Mucosa of stomach (tissue), 1 donor: ENCODE measurements around the gene CDCA7L.
"Not testable (repeated sequence)": the region's sequence is repeated elsewhere in the genome, so short reads cannot be mapped to it uniquely, and the experiment has no call there.

ENCODE experiments used
- H3K27me3 ChIP-seq: one replicate; pipeline ENCODE4 v1.7.0; 2013; ENCODE audit warnings: mild to moderate bottlenecking, low read length; ENCODE audit not compliant: control insufficient read depth, insufficient read depth
- H3K36me3 ChIP-seq: one replicate; pipeline ENCODE4 v1.7.0; 2013; ENCODE audit warnings: low read length; ENCODE audit not compliant: control insufficient read depth, insufficient read depth
- H3K4me1 ChIP-seq: one replicate; pipeline ENCODE4 v1.7.0; 2013; ENCODE audit warnings: mild to moderate bottlenecking, low read length; ENCODE audit not compliant: control insufficient read depth, insufficient read depth
- H3K4me3 ChIP-seq: one replicate; pipeline ENCODE4 v1.7.0; 2013; ENCODE audit warnings: low read length
- H3K9ac ChIP-seq: one replicate; pipeline ENCODE4 v1.7.0; 2013; ENCODE audit warnings: mild to moderate bottlenecking, low read length, moderate library complexity
- H3K9me3 ChIP-seq: one replicate; pipeline ENCODE4 v1.7.0; 2013; ENCODE audit warnings: mild to moderate bottlenecking, low read length, moderate library complexity; ENCODE audit not compliant: control insufficient read depth
- donor health status: Pancreatic carcinoma.

Gene CDCA7L

DNA sequence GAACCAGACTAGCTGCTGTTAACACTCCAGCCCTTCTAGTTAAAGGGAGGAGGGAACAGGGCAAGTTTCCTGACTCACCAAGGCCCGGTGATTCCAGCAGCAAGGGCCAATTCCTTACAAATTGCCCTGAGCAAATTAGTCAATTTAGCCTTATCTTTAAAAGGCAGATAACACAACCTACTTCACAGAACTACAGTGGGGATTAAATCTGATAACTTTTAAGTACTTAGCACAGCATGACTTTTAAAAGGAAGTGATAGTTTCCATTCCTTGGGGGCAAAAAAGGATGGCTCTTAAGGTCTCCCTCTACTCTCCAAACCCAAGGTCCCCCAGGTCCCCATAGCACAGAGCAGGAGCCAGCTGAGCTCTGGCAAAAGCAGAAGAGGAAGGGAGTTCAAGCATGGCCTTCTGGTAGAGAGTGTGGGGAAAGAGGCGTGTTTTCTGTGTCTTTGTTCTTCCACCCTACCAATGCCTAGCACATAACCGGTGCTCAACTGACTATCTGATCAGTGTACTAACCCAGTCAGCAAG lies 4.0 kb downstream of the CDCA7L start:
- H3K9me3 ChIP-seq, result no peaks in the 10 kb centered on the region
- H3K36me3 ChIP-seq, result no peaks in the 10 kb centered on the region
- H3K4me3 ChIP-seq, result no peak overlapping the region
- H3K4me1 ChIP-seq, result peaks cover 14% of the 10 kb centered on the region
- no peak overlapping the region for H3K9ac ChIP-seq
- H3K27me3 ChIP-seq, result no peaks in the 10 kb centered on the region

DNA sequence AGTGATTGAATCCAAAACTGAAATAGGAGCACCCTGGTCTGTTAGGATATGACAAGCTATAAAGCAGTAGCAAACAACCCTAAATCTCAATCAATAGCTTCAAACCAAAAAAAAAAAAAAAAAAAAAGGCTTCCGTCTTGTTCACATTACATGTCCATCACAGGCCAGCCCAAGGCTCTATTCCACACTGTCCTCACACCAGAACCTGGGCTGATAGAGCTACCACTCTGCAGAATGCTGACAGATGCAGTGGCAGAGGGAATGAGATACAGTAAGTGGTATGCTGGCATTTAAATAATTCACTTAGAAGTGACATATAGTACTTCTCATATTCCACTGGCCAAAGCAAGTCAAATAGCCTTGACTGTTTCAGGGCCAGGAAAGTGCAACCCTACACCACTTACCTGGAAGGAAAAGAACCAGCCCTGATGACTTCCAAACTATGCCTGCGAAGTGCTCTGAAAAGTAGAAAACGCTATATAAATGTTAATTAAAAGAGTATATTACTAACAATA lies 5.8 kb downstream of the CDCA7L start:
- Histone ChIP-seq H3K9ac (no peak overlapping the region), H3K36me3 (no peaks in the 10 kb centered on the region), H3K4me1 (peaks cover 9% of the 10 kb centered on the region), H3K4me3 (no peak overlapping the region), H3K9me3 (no peaks in the 10 kb centered on the region), H3K27me3 (no peaks in the 10 kb centered on the region)

DNA sequence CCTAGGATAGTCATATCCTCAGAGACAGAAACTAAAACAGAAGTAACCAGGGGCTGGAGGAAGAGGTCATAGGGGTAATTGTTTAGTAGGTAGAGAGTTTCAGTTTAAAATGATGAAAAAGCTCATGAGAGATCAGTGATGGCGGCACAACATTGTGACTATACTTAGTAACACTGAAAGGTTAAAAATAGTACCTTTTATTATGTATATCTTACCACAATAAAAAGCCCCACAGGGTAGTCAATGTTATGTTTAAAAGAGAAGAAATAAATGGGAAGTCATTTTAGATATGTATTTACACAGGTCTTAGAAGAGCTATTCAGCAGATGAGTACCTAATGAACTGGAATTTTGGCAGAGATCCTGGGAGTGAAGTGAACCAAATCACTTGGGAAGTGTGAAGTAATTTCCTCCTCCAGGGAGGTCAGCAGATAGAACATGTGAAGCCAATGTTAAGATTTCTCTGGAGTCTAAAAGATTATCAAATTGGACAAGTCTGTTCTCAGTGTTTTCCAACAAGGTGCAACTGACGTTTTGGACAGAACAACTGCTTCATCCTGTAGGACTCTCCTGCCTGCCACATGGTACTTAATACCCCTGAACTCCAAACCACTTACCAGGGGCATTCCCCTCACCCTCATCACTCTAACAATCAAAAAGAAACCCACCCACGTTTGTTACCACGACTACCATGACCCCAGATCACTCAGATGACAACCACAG lies 6.4 kb downstream of the CDCA7L start:
- H3K4me3 ChIP-seq, result no peak overlapping the region
- no peaks in the 10 kb centered on the region for H3K9me3 ChIP-seq
- no peak overlapping the region for H3K9ac ChIP-seq
- H3K27me3 ChIP-seq, result no peaks in the 10 kb centered on the region
- peaks cover 9% of the 10 kb centered on the region for H3K4me1 ChIP-seq
- no peaks in the 10 kb centered on the region for H3K36me3 ChIP-seq

DNA sequence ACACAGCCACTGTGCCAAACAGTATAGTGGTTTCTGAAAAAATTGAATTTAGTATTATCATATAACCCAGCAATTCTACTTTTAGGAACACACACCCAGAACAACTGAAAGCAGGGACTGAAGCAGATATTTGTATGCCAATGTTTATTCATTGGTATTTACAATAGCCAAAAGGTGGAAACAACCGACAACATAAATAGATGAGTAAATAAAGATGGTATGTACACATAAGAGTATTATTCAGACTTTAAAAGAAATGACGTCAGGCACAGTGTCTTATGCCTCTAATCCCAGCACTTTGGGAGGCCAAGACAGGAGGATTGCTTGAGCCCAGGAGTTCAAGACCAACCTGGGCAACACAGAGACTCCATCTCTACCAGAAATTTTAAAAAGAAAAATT lies 7.2 kb downstream of the CDCA7L start:
- H3K4me3 ChIP-seq, result no peak overlapping the region
- H3K9ac ChIP-seq, result no peak overlapping the region
- H3K36me3 ChIP-seq, result no peaks in the 10 kb centered on the region
- H3K9me3 ChIP-seq, result no peaks in the 10 kb centered on the region
- no peaks in the 10 kb centered on the region for H3K27me3 ChIP-seq
- H3K4me1 ChIP-seq, result peaks cover 9% of the 10 kb centered on the region

DNA sequence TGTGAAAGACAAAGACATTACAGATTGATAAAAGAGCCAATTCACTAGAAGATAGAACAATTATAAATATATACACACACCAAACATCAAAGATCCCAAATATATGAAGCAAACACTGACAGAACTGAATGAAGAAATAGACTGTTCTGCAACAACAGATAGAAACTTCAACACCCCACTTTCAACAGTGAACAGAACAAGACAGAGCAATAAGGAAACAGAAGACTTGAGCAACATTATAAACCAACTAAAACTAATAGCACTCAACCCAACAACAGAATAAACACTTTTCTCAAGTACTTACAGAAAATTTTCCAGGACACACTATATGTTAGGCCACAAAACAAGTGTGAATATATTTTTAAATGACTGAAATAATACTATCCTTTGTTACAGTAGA lies 10.9 kb downstream of the CDCA7L start:
- H3K36me3 ChIP-seq, result no peaks in the 10 kb centered on the region
- H3K9ac ChIP-seq, result no peak overlapping the region
- H3K4me1 ChIP-seq, result no peaks in the 10 kb centered on the region
- H3K27me3 ChIP-seq, result no peaks in the 10 kb centered on the region
- no peak overlapping the region for H3K4me3 ChIP-seq
- H3K9me3 ChIP-seq, result no peaks in the 10 kb centered on the region

DNA sequence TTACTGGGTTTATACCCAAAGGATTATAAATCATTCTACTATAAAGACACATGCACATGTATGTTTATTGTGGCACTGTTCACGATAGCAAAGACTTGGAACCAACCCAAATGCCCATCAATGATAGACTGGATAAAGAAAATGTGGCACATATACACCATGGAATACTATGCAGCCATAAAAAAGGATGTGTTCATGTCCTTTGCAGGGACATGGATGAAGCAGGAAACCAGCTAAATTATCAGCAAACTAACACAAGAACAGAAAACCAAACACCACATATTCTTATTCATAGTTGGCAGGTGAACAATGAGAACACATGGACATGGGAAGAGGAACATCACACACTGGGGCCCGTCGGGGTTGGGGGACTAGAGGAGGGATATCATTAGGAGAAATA lies 12.4 kb downstream of the CDCA7L start:
- H3K4me1 ChIP-seq, H3K36me3 ChIP-seq, H3K9ac ChIP-seq, H3K27me3 ChIP-seq, H3K4me3 ChIP-seq, H3K9me3 ChIP-seq: not testable (repeated sequence)

DNA sequence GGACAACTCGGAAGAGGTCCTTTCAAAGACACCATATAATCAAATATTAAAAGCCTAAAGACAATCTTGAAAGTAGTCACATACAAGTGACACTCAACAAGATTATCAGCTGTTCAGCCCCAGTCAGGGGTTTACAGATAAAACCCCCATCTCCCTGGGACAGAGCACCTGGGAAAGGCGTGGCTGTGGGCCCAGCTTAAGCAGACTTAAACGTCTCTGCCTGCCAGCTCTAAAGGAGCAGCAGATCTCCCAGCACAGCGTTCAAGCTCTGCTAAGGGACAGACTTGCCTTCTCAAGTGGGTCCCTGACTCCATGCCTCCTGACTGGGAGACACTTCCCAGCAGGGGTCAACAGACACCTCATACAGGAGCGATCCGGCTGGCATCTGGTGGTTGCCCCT lies 18.0 kb downstream of the CDCA7L start:
- H3K4me3 ChIP-seq, result no peak overlapping the region
- no peaks in the 10 kb centered on the region for H3K4me1 ChIP-seq
- no peak overlapping the region for H3K9ac ChIP-seq
- H3K36me3 ChIP-seq, result no peaks in the 10 kb centered on the region
- H3K27me3 ChIP-seq, result no peaks in the 10 kb centered on the region
- H3K9me3 ChIP-seq, result no peaks in the 10 kb centered on the region

DNA sequence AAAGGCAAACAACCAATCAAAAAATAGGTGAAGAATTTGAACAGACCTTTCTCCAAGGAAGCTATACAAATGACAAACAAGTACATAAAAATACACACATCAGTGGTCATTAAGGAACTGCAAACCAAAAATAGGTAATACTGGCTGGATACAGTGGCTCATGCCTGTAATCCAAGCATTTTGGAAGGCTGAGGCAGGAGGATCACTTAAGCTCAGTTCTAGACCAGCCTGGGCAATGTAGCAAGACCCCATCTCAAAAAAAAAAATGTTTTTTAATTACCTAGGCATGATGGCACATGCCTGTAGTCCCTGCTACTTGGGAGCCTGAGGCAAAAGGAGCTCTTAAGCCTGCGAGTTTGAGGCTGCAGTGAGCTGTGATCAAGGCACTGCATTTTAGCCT lies 19.3 kb downstream of the CDCA7L start:
- no peaks in the 10 kb centered on the region for H3K36me3 ChIP-seq

DNA sequence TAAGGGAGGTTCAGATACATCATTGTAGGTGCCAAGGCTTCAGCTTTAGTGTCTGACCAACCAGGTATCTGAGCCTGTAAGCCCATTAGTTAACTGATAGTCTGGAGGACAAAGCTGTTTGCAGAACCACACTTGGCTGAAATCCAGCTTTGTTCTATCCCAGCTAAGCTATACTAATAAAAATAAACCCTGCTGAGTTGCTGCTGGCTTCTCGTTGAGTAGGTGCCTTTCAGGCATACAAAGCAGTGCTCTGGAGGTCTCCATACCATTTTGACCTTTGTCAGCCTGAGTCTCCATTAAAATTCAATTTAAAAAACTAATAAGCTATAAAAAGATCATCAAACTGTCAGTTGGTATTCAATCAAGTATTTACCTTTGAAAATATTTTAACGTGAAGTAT lies 22.0 kb downstream of the CDCA7L start:
- Histone ChIP-seq H3K9me3 (no peaks in the 10 kb centered on the region), H3K4me3 (no peak overlapping the region), H3K36me3 (no peaks in the 10 kb centered on the region)

More for the DNA sequence above, 19.3 kb downstream of the CDCA7L start:
- H3K9ac ChIP-seq, result no peak overlapping the region
- no peak overlapping the region for H3K4me3 ChIP-seq
- H3K27me3 ChIP-seq, result no peaks in the 10 kb centered on the region
- no peaks in the 10 kb centered on the region for H3K9me3 ChIP-seq
- no peaks in the 10 kb centered on the region for H3K4me1 ChIP-seq

DNA sequence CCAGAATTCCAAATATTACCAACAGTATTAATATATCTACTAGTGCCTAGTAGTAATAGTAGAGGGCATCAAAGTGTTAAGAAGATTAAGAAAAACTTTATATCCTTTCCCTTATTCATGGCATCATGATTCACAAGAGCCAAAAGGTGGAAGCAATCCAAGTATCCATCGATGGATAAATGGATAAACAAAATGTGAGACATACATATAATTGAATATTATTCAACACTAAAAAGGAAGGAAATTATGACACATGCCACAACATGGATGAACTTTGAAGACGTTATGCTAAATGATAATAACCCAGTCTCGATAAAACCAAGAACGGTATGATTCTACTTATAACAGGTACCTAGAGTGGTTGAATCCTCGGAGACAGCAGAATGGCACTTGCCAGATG lies 23.1 kb downstream of the CDCA7L start:
- Histone ChIP-seq H3K9me3 (no peaks in the 10 kb centered on the region), H3K36me3 (no peaks in the 10 kb centered on the region), H3K4me1 (no peaks in the 10 kb centered on the region), H3K9ac (no peak overlapping the region), H3K4me3 (no peak overlapping the region), H3K27me3 (no peaks in the 10 kb centered on the region)

More for the DNA sequence above, 22.0 kb downstream of the CDCA7L start:
- H3K9ac ChIP-seq, result no peak overlapping the region
- H3K27me3 ChIP-seq, result no peaks in the 10 kb centered on the region
- no peaks in the 10 kb centered on the region for H3K4me1 ChIP-seq

DNA sequence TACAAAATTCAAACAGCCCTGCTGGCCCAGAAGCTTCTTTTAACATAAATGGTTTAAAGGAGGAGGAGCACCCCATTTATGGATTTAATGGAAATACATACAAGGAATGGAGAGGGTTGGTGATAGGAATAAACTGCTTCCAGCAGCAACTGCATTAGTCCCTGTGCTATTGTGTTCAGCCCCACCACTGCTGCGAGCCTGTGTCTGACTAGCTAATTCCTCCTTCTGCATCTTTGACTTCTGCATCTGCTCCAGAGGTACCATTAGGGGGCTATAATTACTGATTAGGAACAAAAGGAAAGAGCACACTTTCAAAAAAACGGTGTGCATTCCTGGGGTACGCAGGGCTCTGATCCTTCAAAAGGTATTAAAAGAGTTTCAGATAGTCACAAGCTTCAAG lies 24.8 kb downstream of the CDCA7L start:
- no peaks in the 10 kb centered on the region for H3K36me3 ChIP-seq
- H3K4me1 ChIP-seq, result no peaks in the 10 kb centered on the region
- no peak overlapping the region for H3K4me3 ChIP-seq
- no peaks in the 10 kb centered on the region for H3K27me3 ChIP-seq
- H3K9ac ChIP-seq, result no peak overlapping the region
- no peaks in the 10 kb centered on the region for H3K9me3 ChIP-seq

DNA sequence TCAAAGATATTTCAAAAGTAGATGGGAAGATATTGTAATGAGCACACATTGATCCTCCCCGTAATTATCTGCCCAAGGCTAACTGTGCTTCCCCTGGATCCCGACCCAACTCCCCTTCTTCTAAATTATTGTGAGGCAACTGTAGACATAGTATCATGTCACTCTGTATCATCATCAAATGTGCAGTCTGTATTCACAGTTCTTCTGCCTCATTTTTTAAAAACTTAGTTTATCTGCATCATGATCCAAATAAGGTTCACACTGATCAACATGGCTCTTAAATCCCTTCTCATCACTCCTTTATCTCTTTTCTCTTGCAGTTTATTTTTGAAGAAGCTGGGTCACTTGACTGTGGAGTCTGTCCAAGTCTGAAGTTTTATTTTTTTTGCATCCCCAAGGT lies 27.5 kb downstream of the CDCA7L start:
- H3K9me3 ChIP-seq, result no peaks in the 10 kb centered on the region
- no peaks in the 10 kb centered on the region for H3K27me3 ChIP-seq
- H3K4me3 ChIP-seq, result no peak overlapping the region
- no peaks in the 10 kb centered on the region for H3K4me1 ChIP-seq
- H3K36me3 ChIP-seq, result no peaks in the 10 kb centered on the region
- no peak overlapping the region for H3K9ac ChIP-seq
